GM15510 (cell line): ENCODE data around the gene NADSYN1.
"Not testable (repeated sequence)": the region's sequence is repeated elsewhere in the genome, so short reads cannot be mapped to it uniquely, and the experiment has no call there.

Experiments used
- POLR2A ChIP-seq: IDR thresholded peaks from 3 replicates; pipeline ENCODE4 v1.6.1; 2011; ENCODE audit warnings: borderline replicate concordance; ENCODE audit not compliant: insufficient read length; ENCODE audit errors: extremely low read depth

The NADSYN1 gene

GRCh38 chr11:71530602-71531001 is 77.6 kb downstream of the NADSYN1 start:
- no peak for TF ChIP-seq POLR2A

GRCh38 chr11:71532036-71532610 is 79.1 kb downstream of the NADSYN1 start:
- TF ChIP-seq POLR2A = no peak

- no peak for TF ChIP-seq POLR2A
Observed at GRCh38 chr11:71535825-71536224, 82.8 kb downstream of the NADSYN1 start.

GRCh38 chr11:71537537-71537936 is 84.5 kb downstream of the NADSYN1 start:
- TF ChIP-seq POLR2A = no peak

- TF ChIP-seq POLR2A = not testable (repeated sequence)
Observed at GRCh38 chr11:71537977-71538665, 85.1 kb downstream of the NADSYN1 start, which contains the start of gene KRTAP5-8. Gene KRTAP5-8 (plus strand): TSS chr11:71538025. CDS start chr11:71538056, 31 bp downstream.

GRCh38 chr11:71538666-71538990 is 85.6 kb downstream of the NADSYN1 start:
- no peak for TF ChIP-seq POLR2A

GRCh38 chr11:71539017-71539416 is 86.0 kb downstream of the NADSYN1 start:
- TF ChIP-seq POLR2A = no peak

GRCh38 chr11:71542382-71542781 is 89.4 kb downstream of the NADSYN1 start:
- TF ChIP-seq POLR2A = no peak

- TF ChIP-seq POLR2A = no peak
Observed at GRCh38 chr11:71542879-71543777, 90.1 kb downstream of the NADSYN1 start.

GRCh38 chr11:71543866-71544265 is 90.9 kb downstream of the NADSYN1 start:
- no peak for TF ChIP-seq POLR2A

GRCh38 chr11:71544525-71545214 is 91.7 kb downstream of the NADSYN1 start:
- no peak for TF ChIP-seq POLR2A

GRCh38 chr11:71545405-71545966 is 92.5 kb downstream of the NADSYN1 start:
- TF ChIP-seq POLR2A = no peak

GRCh38 chr11:71548120-71548519 is 95.1 kb downstream of the NADSYN1 start, which contains the start of gene KRTAP5-9:
Gene KRTAP5-9 (plus strand): TSS chr11:71548420. CDS start chr11:71548658, 238 bp downstream.
- TF ChIP-seq POLR2A = no peak

- TF ChIP-seq POLR2A = no peak
Observed at GRCh38 chr11:71548716-71549151, 95.7 kb downstream of the NADSYN1 start.
